H1 (cell line): Measurements from ENCODE around the gene GABRA4. TPM values are rescaled to one million over a fixed set of nuclear protein-coding genes. Genes with fewer than 3 reads are reported as not detected.

ENCODE experiments used
- CTCF ChIA-PET: fragments of 300-600 bp; sonication (Branson Sonifier 250); formaldehyde crosslinking; loops from one replicate; lab custom pipeline; 2021; ENCODE audit not compliant: partially characterized antibody; lab: Charles Lee
- POLR2A ChIA-PET: fragments of 300-600 bp; sonication (Branson Sonifier 250); formaldehyde crosslinking; loops from one replicate; lab custom pipeline; 2021; ENCODE audit warnings: inconsistent platforms; ENCODE audit not compliant: partially characterized antibody; lab: Charles Lee
- DNase-seq, 2 experiments: peaks; one replicate each; pipeline versions ENCODE4 v3.0.0 to v3.0.0-alpha.2; 2010 to 2022; ENCODE audit warnings: low spot score in 2 of 2, low read depth in 1 of 2, mixed read lengths in 1 of 2
- FAIRE-seq: peaks from 2 replicates; lab custom pipeline; 2011; peaks lifted over from hg19 to GRCh38; lab: Jason Lieb, UNC
- H2AFZ ChIP-seq: 2 replicates; pipeline ENCODE4 v1.8.1; 2012; ENCODE audit warnings: low read length, inconsistent platforms
- H2AK5ac ChIP-seq: 2 replicates; pipeline ENCODE4 v1.6.1; 2013; ENCODE audit warnings: low read depth, low read length
- H2BK120ac ChIP-seq: replicated peaks from 2 replicates; pipeline ENCODE3; 2013; ENCODE audit warnings: low read depth, low read length, inconsistent platforms
- H2BK12ac ChIP-seq: 2 replicates; pipeline ENCODE4 v1.6.1; 2013; ENCODE audit warnings: low read depth, low read length
- H2BK15ac ChIP-seq: 2 replicates; pipeline ENCODE4 v1.6.1; 2013; ENCODE audit warnings: low read length
- H2BK20ac ChIP-seq: 2 replicates; pipeline ENCODE4 v1.6.1; 2013; ENCODE audit warnings: low read length
- H2BK5ac ChIP-seq: 2 replicates; pipeline ENCODE4 v1.6.1; 2013; ENCODE audit warnings: low read depth, low read length
- H3K14ac ChIP-seq: 2 replicates; pipeline ENCODE4 v1.6.1; 2013; ENCODE audit warnings: inconsistent platforms; ENCODE audit not compliant: insufficient read length
- H3K18ac ChIP-seq: 2 replicates; pipeline ENCODE4 v1.6.1; 2013; ENCODE audit warnings: low read length; ENCODE audit errors: extremely low read depth
- H3K23ac ChIP-seq: 2 replicates; pipeline ENCODE4 v1.6.1; 2013; ENCODE audit warnings: inconsistent platforms; ENCODE audit not compliant: insufficient read length
- H3K23me2 ChIP-seq: 2 replicates; pipeline ENCODE4 v1.6.1; 2013; ENCODE audit warnings: low read depth, low read length
- H3K27ac ChIP-seq: 2 replicates; pipeline ENCODE4 v1.6.1; 2011; ENCODE audit warnings: low read depth, low read length, inconsistent platforms
- H3K27me3 ChIP-seq, 4 experiments: replicated peaks in 1 of 4; 1 replicate in 1 of 4; 2 replicates in 3 of 4; pipeline versions ENCODE4 v1.6.1 to v1.8.1; 2011 to 2013; ENCODE audit warnings: low read length in 3 of 4, mild to moderate bottlenecking in 3 of 4, inconsistent platforms in 2 of 4, mixed read lengths in 2 of 4, moderate library complexity in 1 of 4; ENCODE audit not compliant: control insufficient read depth in 3 of 4, insufficient read depth in 3 of 4; ENCODE audit errors: extremely low read depth in 1 of 4
- H3K36me3 ChIP-seq, 4 experiments: 2 replicates each; pipeline versions ENCODE4 v1.6.1 to v1.8.1; 2011 to 2013; ENCODE audit warnings: mild to moderate bottlenecking in 4 of 4, low read length in 3 of 4, moderate library complexity in 2 of 4, control low read depth in 1 of 4, inconsistent platforms in 1 of 4; ENCODE audit not compliant: insufficient read depth in 4 of 4, control insufficient read depth in 2 of 4
- H3K4ac ChIP-seq: replicated peaks from 2 replicates; pipeline ENCODE3; 2013; ENCODE audit warnings: low read length, low read depth, mixed read lengths, inconsistent platforms; ENCODE audit not compliant: insufficient read length
- H3K4me1 ChIP-seq, 4 experiments: replicated peaks in 1 of 4; 1 replicate in 1 of 4; 2 replicates in 3 of 4; pipeline versions ENCODE4 v1.6.1 to v1.8.1; 2011 to 2013; ENCODE audit warnings: low read length in 3 of 4, inconsistent platforms in 2 of 4, mixed read lengths in 1 of 4; ENCODE audit not compliant: insufficient read depth in 4 of 4, control insufficient read depth in 3 of 4
- H3K4me2 ChIP-seq, 2 experiments: 2 replicates each; pipeline versions ENCODE4 v1.6.1 to v1.8.1; 2011 to 2013; ENCODE audit warnings: low read depth in 2 of 2, low read length in 2 of 2, control low read depth in 1 of 2, inconsistent platforms in 1 of 2, mild to moderate bottlenecking in 1 of 2; ENCODE audit not compliant: insufficient read depth in 1 of 2
- H3K4me3 ChIP-seq, 4 experiments: fragments of 200-600, 300-600 bp in 1 of 4; sonication (generic), shearing (Covaris generic), sonication (Bioruptor Twin) in 1 of 4; 2 replicates each; pipeline versions ENCODE4 v1.5.1 to v1.8.1; 2011 to 2016; ENCODE audit warnings: low read length in 4 of 4, low read depth in 3 of 4, control low read depth in 2 of 4, inconsistent platforms in 2 of 4, mild to moderate bottlenecking in 2 of 4, mixed read lengths in 1 of 4, moderate library complexity in 1 of 4; ENCODE audit not compliant: insufficient read depth in 2 of 4; ENCODE audit errors: extremely low read depth in 1 of 4
- H3K56ac ChIP-seq: replicated peaks from 2 replicates; pipeline ENCODE3; 2013; ENCODE audit warnings: low read depth, mild to moderate bottlenecking, mixed read lengths, low read length, inconsistent platforms; ENCODE audit not compliant: insufficient read length
- H3K79me1 ChIP-seq: 2 replicates; pipeline ENCODE4 v1.6.1; 2013; ENCODE audit warnings: low read depth, low read length, control low read depth
- H3K79me2 ChIP-seq, 2 experiments: 2 replicates each; pipeline versions ENCODE4 v1.6.1 to v1.8.1; 2012 to 2013; ENCODE audit warnings: low read length in 2 of 2, mild to moderate bottlenecking in 2 of 2, inconsistent platforms in 1 of 2; ENCODE audit not compliant: insufficient read depth in 2 of 2, control insufficient read depth in 1 of 2
- H3K9ac ChIP-seq, 4 experiments: replicated peaks in 1 of 4; 1 replicate in 1 of 4; 2 replicates in 3 of 4; pipeline versions ENCODE4 v1.6.1 to v1.8.1; 2011 to 2013; ENCODE audit warnings: low read depth in 3 of 4, low read length in 3 of 4, control low read depth in 2 of 4, mild to moderate bottlenecking in 2 of 4, moderate library complexity in 2 of 4, inconsistent platforms in 1 of 4; ENCODE audit errors: extremely low read depth in 1 of 4
- H3K9me3 ChIP-seq, 2 experiments: 2 replicates each; pipeline versions ENCODE4 v1.6.1 to v1.8.1; 2012 to 2013; ENCODE audit warnings: mild to moderate bottlenecking in 2 of 2, moderate library complexity in 2 of 2, control low read depth in 1 of 2, inconsistent platforms in 1 of 2, low read depth in 1 of 2, low read length in 1 of 2, mixed read lengths in 1 of 2; ENCODE audit not compliant: insufficient read depth in 2 of 2
- H4K20me1 ChIP-seq, 2 experiments: replicated peaks in 1 of 2; 2 replicates each; pipeline versions ENCODE3 to v1.8.1; 2011 to 2013; ENCODE audit warnings: inconsistent platforms in 2 of 2, low read length in 2 of 2, mild to moderate bottlenecking in 1 of 2; ENCODE audit not compliant: insufficient read depth in 2 of 2, control insufficient read depth in 1 of 2
- H4K5ac ChIP-seq: 2 replicates; pipeline ENCODE4 v1.6.1; 2013; ENCODE audit warnings: low read length, low read depth, mixed read lengths, inconsistent platforms; ENCODE audit not compliant: insufficient read length
- H4K8ac ChIP-seq: 2 replicates; pipeline ENCODE4 v1.8.0; 2013; ENCODE audit warnings: mild to moderate bottlenecking, moderate library complexity, low read length, inconsistent platforms; ENCODE audit not compliant: insufficient read depth; ENCODE audit errors: extremely low read depth
- H4K91ac ChIP-seq: replicated peaks from 2 replicates; pipeline ENCODE3; 2013; ENCODE audit warnings: low read length, mixed read lengths, inconsistent platforms; ENCODE audit not compliant: insufficient read length
- ASH2L ChIP-seq: fragments of 200-600, 300-600 bp; sonication (generic); IDR thresholded peaks from one replicate; pipeline ENCODE4 v1.7.1; 2017; ENCODE audit warnings: low read length
- PHF8 ChIP-seq: fragments of 200-600 bp; sonication (generic); conservative IDR thresholded peaks from 2 replicates; pipeline ENCODE4 v1.7.1; 2012; ENCODE audit warnings: low read depth, mild to moderate bottlenecking, inconsistent platforms, low read length, moderate library complexity
- SP4 ChIP-seq: IDR thresholded peaks from 2 replicates; pipeline ENCODE4 v1.6.1; 2012; ENCODE audit warnings: low read length, inconsistent platforms
- WGBS, 2 experiments: shearing (Covaris generic) in 1 of 2; methylation state at CpG; one replicate each; pipeline versions ENCODE4 v1.1.6 to v1.1.7; 2013 to 2015; ENCODE audit warnings: low lambda C conversion rate in 2 of 2, mixed read lengths in 2 of 2, inconsistent platforms in 1 of 2, low coverage in 1 of 2, missing lambda C conversion rate in 1 of 2; ENCODE audit not compliant: insufficient replicate concordance in 2 of 2, insufficient coverage in 1 of 2, insufficient read length in 1 of 2; ENCODE audit errors: extremely low coverage in 1 of 2, missing lambda C conversion rate in 1 of 2; 5-methylcytosine and 5-hydroxymethylcytosine counted together
- polyA plus RNA-seq, 7 experiments: library from polyadenylated mRNA; depleted of rRNA in 3 of 7; stranded (reverse) in 5 of 7; unstranded in 2 of 7; fragments of >200 nt in 5 of 7; fragments of 200-250 nt in 2 of 7; gene quantifications; 1 replicate in 5 of 7; 2 replicates in 1 of 7; 4 replicates in 1 of 7; pipeline versions ENCODE4 v1.2.1 to v1.2.3, GENCODE V29; 2011 to 2013; ENCODE audit warnings: missing spikeins in 2 of 7, mixed read lengths in 2 of 7
- total RNA-seq: library from RNA; stranded (reverse); fragmentation: NEBNext Ultra II Directional; extraction: Animal tissue kit (Norgen Biotek cat#: 25700); gene quantifications from 2 replicates; pipeline ENCODE4 v1.2.1, GENCODE V29; 2021

Gene GABRA4
- total and polyA plus RNA-seq, 2 of the 8 experiments (the other 6 are each of a cell fraction or from before 2014, with no cell fraction given), result 0.09 to 0.37 TPM

DNA sequence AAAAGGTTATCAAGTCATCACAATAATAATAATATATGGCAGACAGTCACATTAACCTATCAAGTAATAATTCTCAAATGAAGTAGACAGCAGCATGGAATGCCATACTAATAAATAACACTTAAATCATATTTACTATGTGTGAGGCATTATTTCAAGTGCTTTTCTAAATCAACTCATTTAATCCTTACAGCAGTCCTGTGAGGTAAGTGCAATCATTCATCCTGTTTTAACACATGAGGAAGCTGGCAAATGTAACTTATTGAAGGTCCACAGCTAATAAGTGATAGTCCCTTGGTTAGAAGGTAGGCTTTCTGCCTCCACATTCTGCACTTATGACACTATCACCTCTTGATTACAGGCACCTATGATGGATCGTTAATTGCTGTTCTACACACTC, 24.5 kb downstream of the GABRA4 start:
- H3K4me2 ChIP-seq, result no peak overlapping the region
- H4K8ac ChIP-seq, result no peak overlapping the region
- no peak overlapping the region for H4K91ac ChIP-seq
- H2BK15ac ChIP-seq, result no peak overlapping the region
- no peaks in the 10 kb centered on the region for H3K79me2 ChIP-seq
- no peak overlapping the region for H2BK20ac ChIP-seq
- no peak for DNase-seq
- no peak overlapping the region for H3K9ac ChIP-seq
- no peaks in the 10 kb centered on the region for H3K27me3 ChIP-seq
- no peak overlapping the region for H2BK12ac ChIP-seq
- H3K27ac ChIP-seq, result no peak overlapping the region
- H3K23me2 ChIP-seq, result no peaks in the 10 kb centered on the region
- H3K56ac ChIP-seq, result no peak overlapping the region
- H4K20me1 ChIP-seq, result no peaks in the 10 kb centered on the region
- no peaks in the 10 kb centered on the region for H3K79me1 ChIP-seq
- H2AFZ ChIP-seq, result no peak overlapping the region
- no peak for FAIRE-seq
- no peak overlapping the region for H2BK120ac ChIP-seq
- no peak overlapping the region for H3K23ac ChIP-seq
- no peak overlapping the region for H3K18ac ChIP-seq
- no peak for TF ChIP-seq PHF8
- no peak for TF ChIP-seq SP4
- TF ChIP-seq ASH2L, result no peak
- H3K9me3 ChIP-seq, result no peaks in the 10 kb centered on the region
- H2AK5ac ChIP-seq, result no peak overlapping the region
- WGBS, 2 experiments, result 91% methylated on average over 1 of the region's 1 CpG; no CpG with 5 or more reads in 1 of the 2 experiments
- H3K4ac ChIP-seq, result no peak overlapping the region
- no peak overlapping the region for H3K4me3 ChIP-seq
- H4K5ac ChIP-seq, result no peak overlapping the region
- H3K36me3 ChIP-seq, result no peaks in the 10 kb centered on the region
- no peak overlapping the region for H3K14ac ChIP-seq
- POLR2A ChIA-PET, result no interaction called here
- no peaks in the 10 kb centered on the region for H3K4me1 ChIP-seq
- CTCF ChIA-PET, result interaction anchor here (0.6 to 1.0 kb wide), 2 partner anchors 31 to 143 kb away, joined by 3 to 4 read pairs; no protein-coding TSS in a partner anchor
- H2BK5ac ChIP-seq, result no peak overlapping the region
